HG03196 (cell line): Measurements from ENCODE around the gene LHFPL3.

Source experiments
- ATAC-seq: cut with Tn5 transposase; IDR thresholded peaks from one replicate; pipeline ENCODE4 v1.9.1; 2021; ENCODE audit not compliant: unreplicated experiment

Gene LHFPL3

GRCh38 chr7:104883718-104884452 lies 555.5 kb downstream of the LHFPL3 start:
- ATAC-seq = peak; percentile 79

- ATAC-seq = no peak
Observed at GRCh38 chr7:104886651-104887050, 558.2 kb downstream of the LHFPL3 start.

GRCh38 chr7:104890216-104890615 lies 561.8 kb downstream of the LHFPL3 start:
- ATAC-seq = no peak

GRCh38 chr7:104891949-104892348 lies 563.5 kb downstream of the LHFPL3 start:
- ATAC-seq = no peak

- ATAC-seq = no peak
Observed at GRCh38 chr7:104894314-104894713, 565.9 kb downstream of the LHFPL3 start.

GRCh38 chr7:104894726-104895521 lies 566.5 kb downstream of the LHFPL3 start:
- ATAC-seq = no peak

- no peak for ATAC-seq
Observed at GRCh38 chr7:104895522-104896236, 567.3 kb downstream of the LHFPL3 start.

GRCh38 chr7:104898434-104898833 lies 570.0 kb downstream of the LHFPL3 start:
- ATAC-seq = no peak

- no peak for ATAC-seq
Observed at GRCh38 chr7:104900525-104901239, 572.3 kb downstream of the LHFPL3 start.

- no peak for ATAC-seq
Observed at GRCh38 chr7:104901240-104901619, 572.8 kb downstream of the LHFPL3 start.

- ATAC-seq = no peak
Observed at GRCh38 chr7:104902183-104902582, 573.8 kb downstream of the LHFPL3 start.

GRCh38 chr7:104903044-104903443 lies 574.6 kb downstream of the LHFPL3 start:
- ATAC-seq = no peak

GRCh38 chr7:104903846-104904245 lies 575.4 kb downstream of the LHFPL3 start:
- ATAC-seq = no peak

GRCh38 chr7:104906032-104906431 lies 577.6 kb downstream of the LHFPL3 start:
- no peak for ATAC-seq

GRCh38 chr7:104906556-104906955 lies 578.2 kb downstream of the LHFPL3 start:
- ATAC-seq = no peak

GRCh38 chr7:104908636-104909035 lies 580.2 kb downstream of the LHFPL3 start:
- ATAC-seq = no peak

GRCh38 chr7:104909096-104909495 lies 580.7 kb downstream of the LHFPL3 start:
- ATAC-seq = no peak

- ATAC-seq = no peak
Observed at GRCh38 chr7:104914421-104914820, 586.0 kb downstream of the LHFPL3 start.

GRCh38 chr7:104921596-104921995 lies 593.2 kb downstream of the LHFPL3 start:
- ATAC-seq = no peak

GRCh38 chr7:104922182-104923009 lies 594.0 kb downstream of the LHFPL3 start:
- ATAC-seq = no peak
